H1 (cell line): ENCODE results near the gene HS3ST5. TPM values are rescaled to one million over a fixed set of nuclear protein-coding genes. Genes with fewer than 3 reads are reported as not detected.

Experiments used
- CTCF ChIA-PET: fragments of 300-600 bp; sonication (Branson Sonifier 250); formaldehyde crosslinking; loops from one replicate; lab custom pipeline; 2021; ENCODE audit not compliant: partially characterized antibody; lab: Charles Lee
- POLR2A ChIA-PET: fragments of 300-600 bp; sonication (Branson Sonifier 250); formaldehyde crosslinking; loops from one replicate; lab custom pipeline; 2021; ENCODE audit warnings: inconsistent platforms; ENCODE audit not compliant: partially characterized antibody; lab: Charles Lee
- DNase-seq, 2 experiments: peaks; one replicate each; pipeline versions ENCODE4 v3.0.0 to v3.0.0-alpha.2; 2010 to 2022; ENCODE audit warnings: low spot score in 2 of 2, low read depth in 1 of 2, mixed read lengths in 1 of 2
- FAIRE-seq: peaks from 2 replicates; lab custom pipeline; 2011; peaks lifted over from hg19 to GRCh38; lab: Jason Lieb, UNC
- H2AFZ ChIP-seq: 2 replicates; pipeline ENCODE4 v1.8.1; 2012; ENCODE audit warnings: low read length, inconsistent platforms
- H2AK5ac ChIP-seq: 2 replicates; pipeline ENCODE4 v1.6.1; 2013; ENCODE audit warnings: low read depth, low read length
- H2BK120ac ChIP-seq: replicated peaks from 2 replicates; pipeline ENCODE3; 2013; ENCODE audit warnings: low read depth, low read length, inconsistent platforms
- H2BK12ac ChIP-seq: 2 replicates; pipeline ENCODE4 v1.6.1; 2013; ENCODE audit warnings: low read depth, low read length
- H2BK15ac ChIP-seq: 2 replicates; pipeline ENCODE4 v1.6.1; 2013; ENCODE audit warnings: low read length
- H2BK20ac ChIP-seq: 2 replicates; pipeline ENCODE4 v1.6.1; 2013; ENCODE audit warnings: low read length
- H2BK5ac ChIP-seq: 2 replicates; pipeline ENCODE4 v1.6.1; 2013; ENCODE audit warnings: low read depth, low read length
- H3K14ac ChIP-seq: 2 replicates; pipeline ENCODE4 v1.6.1; 2013; ENCODE audit warnings: inconsistent platforms; ENCODE audit not compliant: insufficient read length
- H3K18ac ChIP-seq: 2 replicates; pipeline ENCODE4 v1.6.1; 2013; ENCODE audit warnings: low read length; ENCODE audit errors: extremely low read depth
- H3K23ac ChIP-seq: 2 replicates; pipeline ENCODE4 v1.6.1; 2013; ENCODE audit warnings: inconsistent platforms; ENCODE audit not compliant: insufficient read length
- H3K23me2 ChIP-seq: 2 replicates; pipeline ENCODE4 v1.6.1; 2013; ENCODE audit warnings: low read depth, low read length
- H3K27ac ChIP-seq: 2 replicates; pipeline ENCODE4 v1.6.1; 2011; ENCODE audit warnings: low read depth, low read length, inconsistent platforms
- H3K27me3 ChIP-seq, 4 experiments: replicated peaks in 1 of 4; 1 replicate in 1 of 4; 2 replicates in 3 of 4; pipeline versions ENCODE4 v1.6.1 to v1.8.1; 2011 to 2013; ENCODE audit warnings: low read length in 3 of 4, mild to moderate bottlenecking in 3 of 4, inconsistent platforms in 2 of 4, mixed read lengths in 2 of 4, moderate library complexity in 1 of 4; ENCODE audit not compliant: control insufficient read depth in 3 of 4, insufficient read depth in 3 of 4; ENCODE audit errors: extremely low read depth in 1 of 4
- H3K36me3 ChIP-seq, 4 experiments: 2 replicates each; pipeline versions ENCODE4 v1.6.1 to v1.8.1; 2011 to 2013; ENCODE audit warnings: mild to moderate bottlenecking in 4 of 4, low read length in 3 of 4, moderate library complexity in 2 of 4, control low read depth in 1 of 4, inconsistent platforms in 1 of 4; ENCODE audit not compliant: insufficient read depth in 4 of 4, control insufficient read depth in 2 of 4
- H3K4ac ChIP-seq: replicated peaks from 2 replicates; pipeline ENCODE3; 2013; ENCODE audit warnings: low read length, low read depth, mixed read lengths, inconsistent platforms; ENCODE audit not compliant: insufficient read length
- H3K4me1 ChIP-seq, 4 experiments: replicated peaks in 1 of 4; 1 replicate in 1 of 4; 2 replicates in 3 of 4; pipeline versions ENCODE4 v1.6.1 to v1.8.1; 2011 to 2013; ENCODE audit warnings: low read length in 3 of 4, inconsistent platforms in 2 of 4, mixed read lengths in 1 of 4; ENCODE audit not compliant: insufficient read depth in 4 of 4, control insufficient read depth in 3 of 4
- H3K4me2 ChIP-seq, 2 experiments: 2 replicates each; pipeline versions ENCODE4 v1.6.1 to v1.8.1; 2011 to 2013; ENCODE audit warnings: low read depth in 2 of 2, low read length in 2 of 2, control low read depth in 1 of 2, inconsistent platforms in 1 of 2, mild to moderate bottlenecking in 1 of 2; ENCODE audit not compliant: insufficient read depth in 1 of 2
- H3K4me3 ChIP-seq, 4 experiments: fragments of 200-600, 300-600 bp in 1 of 4; sonication (generic), shearing (Covaris generic), sonication (Bioruptor Twin) in 1 of 4; 2 replicates each; pipeline versions ENCODE4 v1.5.1 to v1.8.1; 2011 to 2016; ENCODE audit warnings: low read length in 4 of 4, low read depth in 3 of 4, control low read depth in 2 of 4, inconsistent platforms in 2 of 4, mild to moderate bottlenecking in 2 of 4, mixed read lengths in 1 of 4, moderate library complexity in 1 of 4; ENCODE audit not compliant: insufficient read depth in 2 of 4; ENCODE audit errors: extremely low read depth in 1 of 4
- H3K56ac ChIP-seq: replicated peaks from 2 replicates; pipeline ENCODE3; 2013; ENCODE audit warnings: low read depth, mild to moderate bottlenecking, mixed read lengths, low read length, inconsistent platforms; ENCODE audit not compliant: insufficient read length
- H3K79me1 ChIP-seq: 2 replicates; pipeline ENCODE4 v1.6.1; 2013; ENCODE audit warnings: low read depth, low read length, control low read depth
- H3K79me2 ChIP-seq, 2 experiments: 2 replicates each; pipeline versions ENCODE4 v1.6.1 to v1.8.1; 2012 to 2013; ENCODE audit warnings: low read length in 2 of 2, mild to moderate bottlenecking in 2 of 2, inconsistent platforms in 1 of 2; ENCODE audit not compliant: insufficient read depth in 2 of 2, control insufficient read depth in 1 of 2
- H3K9ac ChIP-seq, 4 experiments: replicated peaks in 1 of 4; 1 replicate in 1 of 4; 2 replicates in 3 of 4; pipeline versions ENCODE4 v1.6.1 to v1.8.1; 2011 to 2013; ENCODE audit warnings: low read depth in 3 of 4, low read length in 3 of 4, control low read depth in 2 of 4, mild to moderate bottlenecking in 2 of 4, moderate library complexity in 2 of 4, inconsistent platforms in 1 of 4; ENCODE audit errors: extremely low read depth in 1 of 4
- H3K9me3 ChIP-seq, 2 experiments: 2 replicates each; pipeline versions ENCODE4 v1.6.1 to v1.8.1; 2012 to 2013; ENCODE audit warnings: mild to moderate bottlenecking in 2 of 2, moderate library complexity in 2 of 2, control low read depth in 1 of 2, inconsistent platforms in 1 of 2, low read depth in 1 of 2, low read length in 1 of 2, mixed read lengths in 1 of 2; ENCODE audit not compliant: insufficient read depth in 2 of 2
- H4K20me1 ChIP-seq, 2 experiments: replicated peaks in 1 of 2; 2 replicates each; pipeline versions ENCODE3 to v1.8.1; 2011 to 2013; ENCODE audit warnings: inconsistent platforms in 2 of 2, low read length in 2 of 2, mild to moderate bottlenecking in 1 of 2; ENCODE audit not compliant: insufficient read depth in 2 of 2, control insufficient read depth in 1 of 2
- H4K5ac ChIP-seq: 2 replicates; pipeline ENCODE4 v1.6.1; 2013; ENCODE audit warnings: low read length, low read depth, mixed read lengths, inconsistent platforms; ENCODE audit not compliant: insufficient read length
- H4K8ac ChIP-seq: 2 replicates; pipeline ENCODE4 v1.8.0; 2013; ENCODE audit warnings: mild to moderate bottlenecking, moderate library complexity, low read length, inconsistent platforms; ENCODE audit not compliant: insufficient read depth; ENCODE audit errors: extremely low read depth
- H4K91ac ChIP-seq: replicated peaks from 2 replicates; pipeline ENCODE3; 2013; ENCODE audit warnings: low read length, mixed read lengths, inconsistent platforms; ENCODE audit not compliant: insufficient read length
- HDAC2 ChIP-seq, 2 experiments: fragments of 300-600 bp in 1 of 2; sonication (generic) in 1 of 2; IDR thresholded peaks; 2 replicates each; pipeline ENCODE4 v1.6.1; 2011 to 2012; ENCODE audit warnings: low read depth in 2 of 2, low read length in 2 of 2, mild to moderate bottlenecking in 2 of 2, moderate library complexity in 2 of 2, borderline replicate concordance in 1 of 2, inconsistent platforms in 1 of 2
- JUN ChIP-seq: IDR thresholded peaks from 2 replicates; pipeline ENCODE4 v1.6.1; 2011; ENCODE audit warnings: low read depth, mild to moderate bottlenecking, improper control_type of control experiment, low read length
- JUND ChIP-seq: IDR thresholded peaks from 2 replicates; pipeline ENCODE4 v1.6.1; 2011; ENCODE audit warnings: mild to moderate bottlenecking, improper control_type of control experiment, low read length
- KDM1A ChIP-seq: fragments of 200-600, 300-600 bp; sonication (generic); IDR thresholded peaks from 2 replicates; pipeline ENCODE4 v1.7.1; 2016; ENCODE audit warnings: mild to moderate bottlenecking, low read length, borderline replicate concordance
- NRF1 ChIP-seq: IDR thresholded peaks from 2 replicates; pipeline ENCODE4 v1.6.1; 2011; ENCODE audit warnings: mild to moderate bottlenecking, low read depth, low read length, improper control_type of control experiment
- POLR2A ChIP-seq, 2 experiments: IDR thresholded peaks; 1 replicate in 1 of 2; 2 replicates in 1 of 2; pipeline ENCODE4 v1.6.1; 2011; ENCODE audit warnings: low read depth in 2 of 2, low read length in 2 of 2, mild to moderate bottlenecking in 2 of 2; ENCODE audit errors: control extremely low read depth in 1 of 2
- SRF ChIP-seq: IDR thresholded peaks from 2 replicates; pipeline ENCODE4 v1.6.1; 2011; ENCODE audit warnings: mild to moderate bottlenecking, low read depth, low read length, moderate library complexity
- SUZ12 ChIP-seq: fragments of 200-600 bp; sonication (generic); IDR thresholded peaks from 2 replicates; pipeline ENCODE4 v1.6.1; 2012; ENCODE audit warnings: mild to moderate bottlenecking, inconsistent platforms, low read length, moderate library complexity, mixed read lengths
- TAF7 ChIP-seq: optimal IDR thresholded peaks from 2 replicates; pipeline ENCODE3; 2011; ENCODE audit warnings: low read depth, mild to moderate bottlenecking, inconsistent platforms, low read length, moderate library complexity, borderline replicate concordance
- TBP ChIP-seq: IDR thresholded peaks from 2 replicates; pipeline ENCODE4 v1.6.1; 2011; ENCODE audit warnings: low read depth, low read length, improper control_type of control experiment
- WGBS, 2 experiments: shearing (Covaris generic) in 1 of 2; methylation state at CpG; one replicate each; pipeline versions ENCODE4 v1.1.6 to v1.1.7; 2013 to 2015; ENCODE audit warnings: low lambda C conversion rate in 2 of 2, mixed read lengths in 2 of 2, inconsistent platforms in 1 of 2, low coverage in 1 of 2, missing lambda C conversion rate in 1 of 2; ENCODE audit not compliant: insufficient replicate concordance in 2 of 2, insufficient coverage in 1 of 2, insufficient read length in 1 of 2; ENCODE audit errors: extremely low coverage in 1 of 2, missing lambda C conversion rate in 1 of 2; 5-methylcytosine and 5-hydroxymethylcytosine counted together
- polyA plus RNA-seq, 7 experiments: library from polyadenylated mRNA; depleted of rRNA in 3 of 7; stranded (reverse) in 5 of 7; unstranded in 2 of 7; fragments of >200 nt in 5 of 7; fragments of 200-250 nt in 2 of 7; gene quantifications; 1 replicate in 5 of 7; 2 replicates in 1 of 7; 4 replicates in 1 of 7; pipeline versions ENCODE4 v1.2.1 to v1.2.3, GENCODE V29; 2011 to 2013; ENCODE audit warnings: missing spikeins in 2 of 7, mixed read lengths in 2 of 7
- total RNA-seq: library from RNA; stranded (reverse); fragmentation: NEBNext Ultra II Directional; extraction: Animal tissue kit (Norgen Biotek cat#: 25700); gene quantifications from 2 replicates; pipeline ENCODE4 v1.2.1, GENCODE V29; 2021

Gene HS3ST5
- total and polyA plus RNA-seq, 2 of the 8 experiments (the other 6 are each of a cell fraction or from before 2014, with no cell fraction given) = 1.2 to 9.9 TPM

DNA sequence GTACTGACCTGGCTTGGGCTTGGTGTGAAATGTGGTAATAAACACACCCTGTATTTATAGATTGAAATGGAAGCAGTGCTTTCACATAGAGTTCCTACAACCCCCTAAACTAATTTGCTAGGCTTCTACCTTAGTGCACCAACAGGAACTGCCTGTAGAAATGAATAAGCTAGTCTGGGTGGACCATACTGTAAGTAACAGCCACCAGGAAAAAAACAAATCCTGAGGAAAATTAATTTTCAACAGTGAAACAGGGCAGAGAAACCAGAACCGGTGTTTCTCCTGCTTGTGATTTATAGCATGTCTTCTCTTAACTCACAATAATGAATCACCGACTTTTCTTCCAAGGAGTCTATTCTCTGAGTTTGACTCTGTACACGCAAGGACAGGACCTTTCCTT lies 187.1 kb downstream of the HS3ST5 start:
- H3K9ac ChIP-seq = no peak overlapping the region
- H3K4ac ChIP-seq = no peak overlapping the region
- H4K91ac ChIP-seq = no peak overlapping the region
- H3K36me3 ChIP-seq = no peaks in the 10 kb centered on the region
- H2BK120ac ChIP-seq = no peak overlapping the region
- H3K56ac ChIP-seq = no peak overlapping the region
- H3K18ac ChIP-seq = no peak overlapping the region
- H3K27me3 ChIP-seq = no peaks in the 10 kb centered on the region
- TF ChIP-seq POLR2A (IDR thresholded peaks at IDR 0.05; ENCODE audit: control extremely low read depth in 1 of 2, low read depth in 2 of 2, low read length in 2 of 2) (no peak), KDM1A (no peak), TAF7 (no peak), NRF1 (no peak), SRF (no peak), JUN (no peak), JUND (no peak), SUZ12 (no peak), HDAC2 (IDR thresholded peaks at IDR 0.05; ENCODE audit: borderline replicate concordance in 1 of 2, low read depth in 2 of 2, low read length in 2 of 2) (no peak), TBP (no peak)
- H3K23ac ChIP-seq = no peak overlapping the region
- 70% methylated on average over 3 of the region's 3 CpGs; no CpG with 5 or more reads in 1 of the 2 experiments for WGBS, 2 experiments
- ChIA-PET POLR2A (no interaction called here), CTCF (interaction anchor here (0.9 kb wide), 1 partner anchor 11 kb away, joined by 5 read pairs; no protein-coding TSS in a partner anchor)
- H4K5ac ChIP-seq = no peak overlapping the region
- H3K4me1 ChIP-seq = peaks cover 0 to 9% (median 3%) of the 10 kb centered on the region in 4 experiments; a peak in 2 of 7 replicates
- no peaks in the 10 kb centered on the region for H4K20me1 ChIP-seq
- H2AK5ac ChIP-seq = no peak overlapping the region
- no peak overlapping the region for H2AFZ ChIP-seq
- no peaks in the 10 kb centered on the region for H3K23me2 ChIP-seq
- no peak overlapping the region for H2BK5ac ChIP-seq
- H4K8ac ChIP-seq = no peak overlapping the region
- H3K14ac ChIP-seq = no peak overlapping the region
- no peak overlapping the region for H3K27ac ChIP-seq
- H2BK20ac ChIP-seq = no peak overlapping the region
- no peak overlapping the region for H3K4me2 ChIP-seq
- FAIRE-seq (no peak), DNase-seq (no peak)
- no peaks in the 10 kb centered on the region for H3K9me3 ChIP-seq
- no peaks in the 10 kb centered on the region for H3K79me2 ChIP-seq
- H2BK15ac ChIP-seq = no peak overlapping the region
- no peak overlapping the region for H2BK12ac ChIP-seq
- no peak overlapping the region for H3K4me3 ChIP-seq
- H3K79me1 ChIP-seq = no peaks in the 10 kb centered on the region
